GM20431 (cell line): ENCODE results near the gene TMBIM6.

Experiments used
- in situ Hi-C: fragments of 300-500 bp; cut with MseI, MboI; formaldehyde crosslinking; loops from one replicate; pipeline ENCODE4 v1.15.0; 2020; ENCODE audit warnings: low sequenced_read_pairs; ENCODE audit not compliant: unreplicated experiment

The TMBIM6 gene

DNA sequence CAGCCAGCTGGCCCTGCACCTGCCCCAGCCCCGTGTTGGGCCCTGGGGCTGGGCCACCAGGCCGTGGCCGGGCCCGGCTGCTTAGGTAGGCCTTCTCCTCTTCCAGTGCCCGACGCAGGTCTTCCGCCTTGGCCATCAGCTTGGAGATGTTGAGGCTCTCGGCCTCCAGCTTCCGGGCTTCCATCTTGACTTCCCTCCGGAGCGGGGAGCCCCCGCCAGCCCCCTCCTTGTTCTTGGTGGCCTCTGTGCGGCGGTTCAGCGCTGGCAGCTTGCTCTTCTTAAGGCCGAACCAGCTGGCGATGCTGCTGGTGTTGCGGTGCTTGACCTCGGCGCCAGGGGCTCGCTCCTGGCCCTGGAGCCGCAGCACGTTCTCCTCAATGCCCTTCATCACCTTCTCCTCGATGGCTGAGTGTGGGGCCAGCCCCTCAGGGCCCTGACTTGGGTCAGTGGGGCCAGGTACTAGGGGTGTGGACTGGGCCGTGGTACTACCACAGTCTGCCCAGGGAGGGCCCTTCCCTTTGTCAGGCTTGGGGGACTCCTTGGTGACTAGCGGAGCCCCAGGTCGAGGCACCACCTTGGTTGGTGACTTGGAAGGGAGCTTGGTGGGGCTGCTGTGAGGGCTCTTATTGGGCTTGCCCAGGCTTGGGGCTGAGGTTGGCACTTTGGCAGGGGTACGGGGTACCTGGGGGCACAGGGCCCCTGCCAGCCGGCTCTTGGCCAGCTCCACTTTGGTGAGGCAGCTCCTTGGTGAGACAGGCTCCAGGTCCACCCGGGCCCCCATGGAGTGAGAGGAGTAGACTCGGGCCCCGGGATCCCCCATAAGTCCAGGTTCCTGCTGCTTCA is 53.7 kb downstream of the TMBIM6 start:
- in situ Hi-C loops: no loop called here

DNA sequence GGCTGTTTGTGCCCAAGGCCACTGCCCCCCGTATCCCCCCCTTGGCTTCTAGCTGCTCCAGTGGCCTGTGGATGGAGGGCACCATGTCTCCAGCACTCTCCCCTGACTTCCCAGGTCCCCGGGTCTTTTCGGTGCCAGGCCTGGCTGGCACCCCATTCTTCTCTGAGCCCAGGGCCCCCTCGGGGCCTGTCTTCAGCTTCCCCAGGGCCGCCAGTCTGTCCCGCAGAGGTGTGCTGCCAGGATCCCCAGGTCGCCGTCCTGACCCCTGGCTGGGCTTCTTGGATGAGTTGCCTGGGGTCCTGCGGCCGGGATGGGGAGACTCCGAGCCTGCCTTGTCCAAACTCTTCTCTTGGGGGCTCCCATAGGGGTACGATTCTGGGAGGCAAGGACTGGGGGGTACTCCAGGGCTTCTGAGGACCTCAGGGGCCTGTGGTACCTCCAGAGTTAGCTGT is 54.3 kb downstream of the TMBIM6 start:
- in situ Hi-C loops: no loop called here

- in situ Hi-C loops: no loop called here
Measured at GRCh38 chr12:49796155-49796554, 54.8 kb downstream of the TMBIM6 start.

GRCh38 chr12:49796606-49797448 is 55.5 kb downstream of the TMBIM6 start:
- in situ Hi-C loops: no loop called here

DNA sequence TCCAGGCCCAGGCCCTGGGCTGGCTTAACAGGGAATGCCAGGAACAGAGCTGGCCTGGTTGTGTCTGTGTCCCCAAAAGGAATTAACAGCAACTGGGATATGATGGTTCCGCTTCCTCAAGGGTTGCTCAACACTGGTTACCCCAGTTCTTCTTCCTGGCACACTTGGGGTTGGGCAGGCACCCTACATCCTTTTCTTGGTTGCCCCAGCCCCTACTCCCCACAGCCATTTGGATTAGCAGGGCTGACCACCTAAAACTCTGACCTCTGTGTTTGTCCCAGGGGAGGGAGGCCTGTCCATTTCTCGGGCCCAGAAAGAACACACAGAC is 56.1 kb downstream of the TMBIM6 start:
- in situ Hi-C loops: no loop called here

GRCh38 chr12:49798248-49798647 is 56.9 kb downstream of the TMBIM6 start:
- in situ Hi-C loops: no loop called here

DNA sequence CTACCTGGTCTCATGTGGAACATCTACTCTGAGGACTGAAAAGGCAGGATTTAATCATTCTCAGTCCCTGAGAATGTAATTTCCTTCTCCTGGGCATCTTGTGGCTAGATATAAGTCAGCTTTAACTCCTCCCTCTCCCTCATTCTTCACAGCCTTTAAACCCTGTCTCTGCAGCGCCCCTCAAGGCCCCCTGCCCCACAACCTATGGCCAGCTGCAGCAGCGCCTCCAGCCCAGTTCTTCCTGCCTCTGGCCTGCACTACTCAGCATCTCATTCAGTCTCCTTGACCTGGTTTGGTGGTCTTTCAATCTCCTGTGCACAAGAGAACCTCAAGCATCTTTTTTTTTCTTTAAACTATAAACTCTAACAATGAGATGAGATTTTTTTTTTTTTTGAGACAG is 57.6 kb downstream of the TMBIM6 start:
- in situ Hi-C loops: no loop called here

- in situ Hi-C loops: no loop called here
Measured at GRCh38 chr12:49800421-49801140, 59.2 kb downstream of the TMBIM6 start.

- in situ Hi-C loops: no loop called here
Measured at GRCh38 chr12:49801141-49802063, 60.0 kb downstream of the TMBIM6 start.

DNA sequence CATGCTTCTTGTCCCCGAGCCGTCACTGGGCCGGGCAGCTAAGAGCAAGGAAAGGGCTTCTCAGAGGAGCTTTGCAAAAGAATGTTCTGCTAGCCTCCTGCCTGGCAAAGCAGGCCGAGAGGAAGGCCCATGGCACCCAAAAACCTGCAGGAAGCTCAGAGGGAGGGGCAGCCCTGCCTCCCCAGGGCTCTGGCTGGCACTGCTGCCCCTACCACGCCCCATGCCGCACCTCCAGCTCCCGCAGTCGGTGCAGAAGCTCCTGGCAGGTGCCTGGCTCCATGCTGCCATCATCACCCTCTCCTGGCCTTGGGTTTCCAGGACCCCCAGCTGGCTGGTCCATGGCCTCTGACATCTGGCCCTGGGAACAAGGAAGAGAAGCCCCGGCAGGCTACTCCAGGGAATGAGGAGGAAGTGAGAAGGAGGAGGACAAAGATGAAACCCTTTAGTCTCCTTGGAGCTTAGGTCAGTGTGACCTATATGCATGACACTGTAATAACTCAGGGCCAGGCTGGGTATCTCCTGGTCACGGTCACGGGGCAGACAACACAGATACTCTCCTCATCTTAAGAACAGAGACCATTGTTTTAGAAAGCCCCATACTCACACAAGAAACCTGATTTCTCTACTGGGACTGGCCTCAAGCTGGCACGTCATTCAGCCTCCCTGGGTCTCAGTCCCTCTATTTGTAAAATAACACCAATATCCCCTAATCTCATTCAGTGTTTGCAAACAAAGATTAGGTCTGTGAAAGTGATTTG is 62.5 kb downstream of the TMBIM6 start:
- in situ Hi-C loops: no loop called here

GRCh38 chr12:49804821-49805220 is 63.5 kb downstream of the TMBIM6 start:
- in situ Hi-C loops: no loop called here

- in situ Hi-C loops: no loop called here
Measured at GRCh38 chr12:49805409-49805808, 64.1 kb downstream of the TMBIM6 start.

- in situ Hi-C loops: no loop called here
Measured at GRCh38 chr12:49806321-49806813, 65.0 kb downstream of the TMBIM6 start.

- in situ Hi-C loops: no loop called here
Measured at GRCh38 chr12:49806877-49807276, 65.5 kb downstream of the TMBIM6 start.

DNA sequence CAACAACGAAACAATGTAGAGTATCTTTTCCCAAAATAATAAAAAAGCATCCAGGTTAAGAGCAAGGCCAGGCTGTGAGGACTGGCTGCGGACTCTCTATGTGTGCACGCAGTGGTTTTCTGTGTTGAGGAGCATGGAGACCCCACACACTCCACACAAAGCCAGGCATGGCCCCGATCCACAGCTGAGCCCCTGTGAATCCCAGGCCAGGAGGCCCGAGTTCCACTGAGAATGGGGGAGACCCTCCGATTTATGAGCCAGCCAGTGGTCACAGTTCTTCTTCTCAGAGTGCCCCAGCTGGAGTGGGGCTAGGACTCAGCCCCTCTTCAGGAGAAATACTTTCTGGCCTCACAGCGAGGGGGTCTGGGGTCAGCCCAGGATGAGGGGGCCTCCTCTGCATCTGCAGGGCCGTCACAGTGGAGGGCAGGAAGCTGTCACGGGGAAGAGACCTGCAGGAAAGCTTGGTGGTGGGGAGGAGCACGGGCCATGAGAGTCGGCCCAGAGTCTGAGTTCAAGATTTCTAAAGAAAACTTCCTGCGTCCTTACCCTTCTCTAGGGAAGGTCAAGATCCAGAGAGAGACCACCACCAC is 66.7 kb downstream of the TMBIM6 start:
- in situ Hi-C loops: no loop called here

GRCh38 chr12:49808686-49809380 is 67.5 kb downstream of the TMBIM6 start:
- in situ Hi-C loops: no loop called here

GRCh38 chr12:49809381-49809905 is 68.1 kb downstream of the TMBIM6 start:
- in situ Hi-C loops: no loop called here
